Endodermal cell (in vitro differentiated cells): ENCODE results near the gene STXBP1. TPM values are rescaled to one million over a fixed set of nuclear protein-coding genes. Genes with fewer than 3 reads are reported as not detected.

Experiments used
- DNase-seq: peaks from one replicate; pipeline ENCODE4 v3.0.0-alpha.2; 2017
- H3K27ac ChIP-seq: 2 replicates; pipeline ENCODE4 v1.5.1; 2013; ENCODE audit warnings: mild to moderate bottlenecking, low read depth, low read length, moderate library complexity
- H3K27me3 ChIP-seq: 2 replicates; pipeline ENCODE4 v1.6.1; 2013; ENCODE audit warnings: mild to moderate bottlenecking, low read length, moderate library complexity; ENCODE audit not compliant: insufficient read depth, control insufficient read depth, poor library complexity, severe bottlenecking
- H3K36me3 ChIP-seq: 2 replicates; pipeline ENCODE4 v1.7.0; 2013; ENCODE audit warnings: mild to moderate bottlenecking, low read length, moderate library complexity; ENCODE audit not compliant: control insufficient read depth, insufficient read depth
- H3K4me1 ChIP-seq: one replicate; pipeline ENCODE4 v1.7.0; 2013; ENCODE audit warnings: low read length; ENCODE audit not compliant: control insufficient read depth, insufficient read depth
- H3K4me3 ChIP-seq: 2 replicates; pipeline ENCODE4 v1.5.1; 2013; ENCODE audit warnings: mild to moderate bottlenecking, low read length, moderate library complexity
- H3K9ac ChIP-seq: 2 replicates; pipeline ENCODE4 v1.6.1; 2013; ENCODE audit warnings: mild to moderate bottlenecking, low read length, moderate library complexity; ENCODE audit not compliant: poor library complexity, severe bottlenecking; ENCODE audit errors: extremely low read depth
- H3K9me3 ChIP-seq: 2 replicates; pipeline ENCODE4 v1.6.1; 2013; ENCODE audit warnings: mild to moderate bottlenecking, low read length, moderate library complexity; ENCODE audit not compliant: control insufficient read depth
- H3K27ac Mint-ChIP-seq: 2 replicates; pipeline ENCODE4 v1.8.0; 2020; ENCODE audit warnings: mixed read lengths
- H3K27me3 Mint-ChIP-seq: 2 replicates; pipeline ENCODE4 v1.8.0; 2021; ENCODE audit warnings: mild to moderate bottlenecking, mixed read lengths; ENCODE audit not compliant: insufficient read depth
- H3K36me3 Mint-ChIP-seq: 2 replicates; pipeline ENCODE4 v1.8.0; 2020; ENCODE audit warnings: low read depth, mixed read lengths
- H3K4me1 Mint-ChIP-seq: 2 replicates; pipeline ENCODE4 v1.8.0; 2020; ENCODE audit warnings: mixed read lengths
- H3K4me3 Mint-ChIP-seq: 2 replicates; pipeline ENCODE4 v1.8.0; 2020; ENCODE audit warnings: mild to moderate bottlenecking, moderate library complexity, mixed read lengths
- H3K9me3 Mint-ChIP-seq: 2 replicates; pipeline ENCODE4 v1.8.0; 2020; ENCODE audit warnings: mild to moderate bottlenecking, mixed read lengths
- WGBS, 2 experiments: methylation state at CpG; one replicate each; pipeline versions ENCODE4 v1.1.5 to v1.1.7; 2013; ENCODE audit warnings: missing lambda C conversion rate in 2 of 2, mixed read lengths in 1 of 2; ENCODE audit not compliant: insufficient coverage in 1 of 2, insufficient read length in 1 of 2; 5-methylcytosine and 5-hydroxymethylcytosine counted together
- total RNA-seq, 2 donors: library from RNA; stranded (reverse); fragmentation: NEBNext Ultra II Directional in 1 of 2; extraction: Animal tissue kit (Norgen Biotek cat#: 25700) in 1 of 2; gene quantifications; 2 replicates in 1 of 2; 3 replicates in 1 of 2; pipeline ENCODE4 v1.2.1, GENCODE V29; 2021
- TF ChIP-seq, protein P1 (sequence below): fragments of 200-600 bp; sonication (generic); conservative IDR thresholded peaks from 2 replicates; pipeline ENCODE4 v1.5.0; 2021; ENCODE audit warnings: antibody characterized with exemption, mild to moderate bottlenecking

Gene STXBP1
- total RNA-seq, 2 donors from 2014 or later = 27.8 to 46.8 TPM

DNA sequence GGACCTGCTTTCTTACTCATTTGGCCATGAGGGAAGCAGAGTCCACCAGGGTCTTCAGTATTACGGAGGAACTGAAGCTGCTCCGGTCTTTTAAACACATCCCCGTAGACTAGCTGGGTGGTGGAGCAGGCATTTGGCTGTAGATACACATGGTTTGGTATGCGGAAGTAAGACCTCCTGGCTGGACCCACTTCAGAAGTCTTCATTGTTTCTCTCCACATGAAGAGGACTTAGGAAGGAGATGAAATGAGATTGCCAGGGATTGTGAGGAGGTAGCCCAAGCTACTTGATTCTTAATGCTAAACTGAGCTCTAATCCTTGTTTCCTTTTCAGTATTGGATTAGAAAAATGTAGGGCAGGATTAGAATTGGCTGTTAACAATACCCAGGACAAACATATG is 32.9 kb downstream of the STXBP1 start:
- H3K4me1 ChIP-seq = peaks cover 12% of the 10 kb centered on the region
- peak; percentile 63 for DNase-seq
- Mint-ChIP-seq H3K4me1 (peaks cover 25% of the 10 kb centered on the region), H3K27ac (peak overlapping the region; percentile 73), H3K36me3 (no peaks in the 10 kb centered on the region), H3K27me3 (no peaks in the 10 kb centered on the region), H3K4me3 (no peak overlapping the region), H3K9me3 (no peaks in the 10 kb centered on the region)
- no peaks in the 10 kb centered on the region for H3K36me3 ChIP-seq
- TF ChIP-seq, protein P1, sequence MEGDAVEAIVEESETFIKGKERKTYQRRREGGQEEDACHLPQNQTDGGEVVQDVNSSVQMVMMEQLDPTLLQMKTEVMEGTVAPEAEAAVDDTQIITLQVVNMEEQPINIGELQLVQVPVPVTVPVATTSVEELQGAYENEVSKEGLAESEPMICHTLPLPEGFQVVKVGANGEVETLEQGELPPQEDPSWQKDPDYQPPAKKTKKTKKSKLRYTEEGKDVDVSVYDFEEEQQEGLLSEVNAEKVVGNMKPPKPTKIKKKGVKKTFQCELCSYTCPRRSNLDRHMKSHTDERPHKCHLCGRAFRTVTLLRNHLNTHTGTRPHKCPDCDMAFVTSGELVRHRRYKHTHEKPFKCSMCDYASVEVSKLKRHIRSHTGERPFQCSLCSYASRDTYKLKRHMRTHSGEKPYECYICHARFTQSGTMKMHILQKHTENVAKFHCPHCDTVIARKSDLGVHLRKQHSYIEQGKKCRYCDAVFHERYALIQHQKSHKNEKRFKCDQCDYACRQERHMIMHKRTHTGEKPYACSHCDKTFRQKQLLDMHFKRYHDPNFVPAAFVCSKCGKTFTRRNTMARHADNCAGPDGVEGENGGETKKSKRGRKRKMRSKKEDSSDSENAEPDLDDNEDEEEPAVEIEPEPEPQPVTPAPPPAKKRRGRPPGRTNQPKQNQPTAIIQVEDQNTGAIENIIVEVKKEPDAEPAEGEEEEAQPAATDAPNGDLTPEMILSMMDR = no peak
- no peaks in the 10 kb centered on the region for H3K9me3 ChIP-seq
- H3K27me3 ChIP-seq = no peaks in the 10 kb centered on the region
- no peak overlapping the region for H3K27ac ChIP-seq
- no peak overlapping the region for H3K4me3 ChIP-seq
- 65 to 76% methylated on average over 4 of the region's 4 CpGs for WGBS, 2 experiments
- peak overlapping the region; percentile 18 for H3K9ac ChIP-seq

DNA sequence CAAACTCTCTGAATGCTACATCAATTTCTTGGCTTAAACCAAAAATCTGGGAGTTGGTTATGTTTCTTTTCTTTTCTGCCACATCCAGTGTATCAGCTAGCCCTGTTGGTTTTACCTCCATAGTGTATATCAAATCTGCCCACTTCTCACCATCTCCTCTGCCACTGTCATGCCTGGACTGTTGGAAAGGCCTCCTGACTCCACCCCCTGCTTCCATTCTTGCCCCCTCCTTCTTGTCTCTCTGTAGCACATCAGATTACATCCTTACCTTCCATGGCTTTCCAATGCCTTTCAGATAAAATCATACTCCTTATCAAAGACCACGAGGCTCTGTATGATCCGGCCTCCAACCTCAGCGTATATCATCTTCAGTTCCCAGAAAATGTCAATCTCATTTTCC is 35.4 kb downstream of the STXBP1 start:
- Mint-ChIP-seq H3K9me3 (no peaks in the 10 kb centered on the region), H3K4me3 (no peak overlapping the region), H3K36me3 (no peaks in the 10 kb centered on the region), H3K4me1 (peaks cover 28% of the 10 kb centered on the region), H3K27ac (no peak overlapping the region), H3K27me3 (no peaks in the 10 kb centered on the region)
- H3K4me3 ChIP-seq = no peak overlapping the region
- no peaks in the 10 kb centered on the region for H3K36me3 ChIP-seq
- TF ChIP-seq, protein P1 = no peak
- no peak overlapping the region for H3K27ac ChIP-seq
- 91 to 100% methylated on average over 3 of the region's 3 CpGs for WGBS, 2 experiments
- DNase-seq = no peak
- no peaks in the 10 kb centered on the region for H3K9me3 ChIP-seq
- H3K4me1 ChIP-seq = peaks cover 12% of the 10 kb centered on the region
- H3K27me3 ChIP-seq = no peaks in the 10 kb centered on the region
- H3K9ac ChIP-seq = no peak overlapping the region

DNA sequence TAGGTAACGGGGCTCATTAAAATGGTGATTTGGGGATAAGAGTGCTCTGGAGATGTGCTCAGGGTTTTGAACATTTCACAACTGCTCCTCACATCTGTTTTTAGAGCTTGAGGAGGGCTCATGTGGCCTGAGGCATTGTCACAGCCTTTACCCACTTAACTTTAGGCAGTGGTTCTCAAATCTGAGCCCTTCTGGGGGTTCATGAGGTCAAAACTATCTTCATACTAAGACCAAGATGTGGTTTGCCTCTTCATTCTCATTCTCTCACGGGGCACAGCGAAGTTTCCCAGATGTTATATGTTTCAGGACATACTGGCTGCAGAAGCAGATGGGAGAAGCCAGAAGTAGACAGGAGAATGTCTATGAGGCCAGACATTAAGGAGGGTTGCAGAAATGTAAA is 38.4 kb downstream of the STXBP1 start:
- no peak overlapping the region for H3K27ac ChIP-seq
- H3K27me3 ChIP-seq = no peaks in the 10 kb centered on the region
- 92 to 94% methylated on average over 2 to 3 of the region's 3 CpGs for WGBS, 2 experiments
- DNase-seq = no peak
- no peak overlapping the region for H3K4me3 Mint-ChIP-seq
- no peak overlapping the region for H3K9ac ChIP-seq
- H3K4me3 ChIP-seq = no peak overlapping the region
- TF ChIP-seq, protein P1 = no peak
- H3K27me3 Mint-ChIP-seq = no peaks in the 10 kb centered on the region
- H3K36me3 ChIP-seq = no peaks in the 10 kb centered on the region
- H3K9me3 Mint-ChIP-seq = no peaks in the 10 kb centered on the region
- H3K4me1 Mint-ChIP-seq = peaks cover 16% of the 10 kb centered on the region
- no peaks in the 10 kb centered on the region for H3K9me3 ChIP-seq
- no peak overlapping the region for H3K27ac Mint-ChIP-seq
- H3K4me1 ChIP-seq = peaks cover 6% of the 10 kb centered on the region
- H3K36me3 Mint-ChIP-seq = peaks cover 4% of the 10 kb centered on the region
